Fibroblast of the aortic adventitia (primary cell): Measurements from ENCODE around the gene LSAMP. TPM values are rescaled to one million over a fixed set of nuclear protein-coding genes. Genes with fewer than 3 reads are reported as not detected.

Source experiments
- DNase-seq: peaks from one replicate; pipeline ENCODE4 v3.0.0-alpha.2; 2010; ENCODE audit warnings: low read depth
- H3K4me3 ChIP-seq: 2 replicates; pipeline ENCODE4 v1.5.1; 2011; ENCODE audit warnings: low read depth, mild to moderate bottlenecking, control low read depth, low read length, moderate library complexity
- total RNA-seq: library from RNA; depleted of rRNA; stranded (reverse); fragments of >200 nt; gene quantifications from 2 replicates; pipeline ENCODE4 v1.2.3, GENCODE V29; 2012; ENCODE audit warnings: low replicate concordance
- TF ChIP-seq, protein P1 (sequence below): IDR thresholded peaks from 2 replicates; pipeline ENCODE4 v1.5.1; 2011; ENCODE audit warnings: mild to moderate bottlenecking, low read length, control low read depth, inconsistent platforms; ENCODE audit not compliant: insufficient read depth

LSAMP gene
- total RNA-seq, 1 donor: 9.8 TPM

DNA sequence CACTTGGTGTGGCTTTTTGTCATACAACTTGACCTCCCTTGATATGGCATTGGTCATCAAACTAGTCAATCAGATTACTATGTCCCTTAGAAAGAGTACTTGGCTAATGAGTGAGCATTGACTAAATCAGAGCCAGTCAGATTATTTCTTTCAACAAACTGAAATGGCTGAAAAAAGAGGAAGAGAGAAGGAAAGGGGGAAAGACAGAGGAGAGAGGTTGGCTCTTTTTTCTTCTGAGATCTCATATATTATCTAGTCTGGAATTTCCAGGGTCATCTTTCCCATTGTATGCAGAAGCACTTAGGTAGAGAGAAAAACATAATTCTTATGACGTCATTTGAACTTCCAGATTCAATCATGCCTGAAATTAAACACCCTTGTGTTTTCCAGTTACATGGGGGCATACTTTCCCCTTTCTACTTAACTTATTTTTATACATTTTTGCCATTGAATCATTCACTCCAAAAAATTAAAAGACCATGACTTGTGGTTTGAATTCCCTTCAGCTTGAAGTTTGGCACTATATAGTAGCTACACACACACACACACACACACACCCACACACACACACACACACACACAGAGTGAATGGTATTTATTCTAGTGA is 387.8 kb downstream of the LSAMP start:
- DNase-seq: peak; percentile 16
- TF ChIP-seq, protein P1, sequence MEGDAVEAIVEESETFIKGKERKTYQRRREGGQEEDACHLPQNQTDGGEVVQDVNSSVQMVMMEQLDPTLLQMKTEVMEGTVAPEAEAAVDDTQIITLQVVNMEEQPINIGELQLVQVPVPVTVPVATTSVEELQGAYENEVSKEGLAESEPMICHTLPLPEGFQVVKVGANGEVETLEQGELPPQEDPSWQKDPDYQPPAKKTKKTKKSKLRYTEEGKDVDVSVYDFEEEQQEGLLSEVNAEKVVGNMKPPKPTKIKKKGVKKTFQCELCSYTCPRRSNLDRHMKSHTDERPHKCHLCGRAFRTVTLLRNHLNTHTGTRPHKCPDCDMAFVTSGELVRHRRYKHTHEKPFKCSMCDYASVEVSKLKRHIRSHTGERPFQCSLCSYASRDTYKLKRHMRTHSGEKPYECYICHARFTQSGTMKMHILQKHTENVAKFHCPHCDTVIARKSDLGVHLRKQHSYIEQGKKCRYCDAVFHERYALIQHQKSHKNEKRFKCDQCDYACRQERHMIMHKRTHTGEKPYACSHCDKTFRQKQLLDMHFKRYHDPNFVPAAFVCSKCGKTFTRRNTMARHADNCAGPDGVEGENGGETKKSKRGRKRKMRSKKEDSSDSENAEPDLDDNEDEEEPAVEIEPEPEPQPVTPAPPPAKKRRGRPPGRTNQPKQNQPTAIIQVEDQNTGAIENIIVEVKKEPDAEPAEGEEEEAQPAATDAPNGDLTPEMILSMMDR: no peak
- H3K4me3 ChIP-seq: no peak overlapping the region

DNA sequence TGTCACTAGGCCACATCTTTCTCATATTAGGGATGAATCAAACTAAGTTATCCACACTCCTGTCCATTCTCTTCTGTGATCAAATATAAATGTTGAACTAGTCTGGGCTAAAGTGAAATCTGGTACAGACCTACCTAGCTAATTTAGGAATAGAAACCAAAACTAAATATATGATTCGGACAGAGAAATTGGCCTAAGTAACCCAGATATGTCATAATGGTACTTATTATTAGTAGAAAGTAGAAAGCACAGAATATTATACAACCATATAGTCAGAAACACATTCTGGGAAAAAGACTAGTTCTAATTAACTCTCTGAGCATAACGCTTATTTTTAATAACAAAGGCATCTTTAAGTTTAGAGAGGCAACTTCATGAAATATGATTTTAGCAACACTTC is 389.0 kb downstream of the LSAMP start:
- no peak overlapping the region for H3K4me3 ChIP-seq
- DNase-seq: no peak
- TF ChIP-seq, protein P1: no peak

DNA sequence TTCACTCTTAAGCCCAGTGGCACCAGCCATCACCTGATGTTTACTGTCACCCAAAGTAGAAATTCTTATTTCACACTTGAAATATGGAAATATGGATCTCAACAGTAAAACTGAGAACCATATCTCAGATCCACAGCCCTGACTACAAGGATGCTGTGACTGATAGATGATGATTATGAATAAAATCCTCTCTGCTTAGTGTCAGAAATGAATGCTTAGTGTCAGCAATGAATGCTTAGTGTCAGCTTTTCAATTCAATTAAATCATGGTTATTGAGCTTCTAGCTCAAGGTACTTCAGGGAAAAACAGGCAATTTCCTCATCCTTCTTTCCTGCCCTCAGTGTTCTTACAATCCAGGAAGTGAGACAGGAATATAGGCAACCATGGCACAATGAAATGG is 392.3 kb downstream of the LSAMP start:
- no peak overlapping the region for H3K4me3 ChIP-seq
- DNase-seq: no peak
- TF ChIP-seq, protein P1: no peak

DNA sequence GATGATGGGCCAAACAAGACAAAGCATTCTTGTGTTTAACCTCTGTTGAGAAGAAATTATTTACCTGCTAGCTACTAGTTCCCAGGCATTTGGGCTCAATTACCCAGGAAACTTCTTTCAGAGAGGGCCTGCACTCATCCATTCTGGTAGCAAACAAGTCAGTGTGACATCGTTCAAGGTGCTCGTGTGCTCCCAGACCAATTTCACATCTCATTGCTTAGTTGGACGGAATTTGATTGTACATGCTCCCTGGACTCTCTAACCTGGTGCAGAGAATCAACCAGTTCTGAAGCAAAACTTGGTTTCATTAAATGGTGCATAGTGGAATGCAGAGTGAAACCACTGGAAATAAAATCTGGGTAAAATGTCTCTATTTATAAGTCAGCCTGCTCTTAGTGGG is 392.7 kb downstream of the LSAMP start:
- no peak for DNase-seq
- TF ChIP-seq, protein P1: no peak
- no peak overlapping the region for H3K4me3 ChIP-seq

DNA sequence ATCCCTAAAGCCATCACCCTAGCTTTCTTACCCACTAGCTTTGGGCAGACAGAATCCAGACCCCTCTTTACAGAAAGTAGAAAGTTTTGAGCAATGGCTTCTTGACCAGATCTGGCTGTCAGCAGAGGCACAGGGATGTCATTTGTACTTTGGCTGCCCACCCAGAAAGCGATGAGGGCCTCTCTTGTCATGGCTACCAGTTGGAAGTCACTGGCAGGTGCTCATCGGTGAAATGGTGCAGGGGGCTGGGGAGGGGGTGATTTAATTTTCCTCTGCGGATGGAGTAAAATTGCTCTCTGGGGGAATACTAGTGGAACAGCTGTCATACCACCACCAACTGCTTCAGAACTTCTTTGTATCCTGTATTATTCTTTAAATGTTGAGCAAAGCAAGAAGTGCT is 393.7 kb downstream of the LSAMP start:
- TF ChIP-seq, protein P1: no peak
- no peak for DNase-seq
- no peak overlapping the region for H3K4me3 ChIP-seq

DNA sequence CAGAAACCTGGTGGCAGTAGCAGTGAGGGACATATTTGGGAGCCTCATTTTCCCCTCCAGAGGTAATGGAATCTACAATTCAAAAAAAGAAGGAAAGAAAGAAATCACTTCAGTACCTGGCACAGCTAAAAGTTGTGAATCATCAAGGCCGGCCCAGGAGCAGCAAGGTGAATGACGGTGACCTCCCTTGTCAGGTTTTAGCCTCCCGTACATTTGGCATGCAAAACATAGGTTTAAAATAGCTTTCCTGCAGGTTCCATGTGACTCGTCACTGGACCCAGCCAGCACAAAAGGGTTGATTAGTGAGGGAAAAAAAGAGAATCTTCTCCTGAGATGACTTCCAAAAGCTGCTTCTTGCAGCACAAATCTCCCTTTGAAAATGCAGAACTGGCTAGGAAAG is 394.2 kb downstream of the LSAMP start:
- TF ChIP-seq, protein P1: no peak

More for the DNA sequence above, 394.2 kb downstream of the LSAMP start:
- no peak overlapping the region for H3K4me3 ChIP-seq
- no peak for DNase-seq
